ENCODE data around the gene C3orf52.

The C3orf52 gene

GRCh38 chr3:112132975-112133448, 46.8 kb downstream of the C3orf52 start, which contains the start of gene GCSAM:
Gene GCSAM, minus strand, starts transcription at chr3:112133248. Its CDS starts 128 bp downstream, at chr3:112133120.
- H2AFZ ChIP-seq (ENCODE audit: low read depth, low read length) = no peak within 1 kb of the TSS
- H3K4me1 ChIP-seq (ENCODE audit: insufficient read depth, low read length) = no peaks in the 10 kb centered on the region
- H3K4me2 ChIP-seq (ENCODE audit: insufficient read depth, low read length) = no peak within 1 kb of the TSS
- ATAC-seq (ENCODE audit: insufficient read depth, low read depth) (no peak), DNase-seq (no peak)
- no peaks in the 10 kb centered on the region for H4K20me1 ChIP-seq (ENCODE audit: insufficient read depth, low read length)
- TF ChIP-seq EZH2 (IDR thresholded peaks at IDR 0.05; ENCODE audit: borderline replicate concordance, low read depth, low read length, severe bottlenecking) = no peak
- H3K9me3 ChIP-seq (ENCODE audit: insufficient read depth, low read length, severe bottlenecking) = no peaks in the 10 kb centered on the region
- H3K27ac ChIP-seq (ENCODE audit: low read length) = no peak within 1 kb of the TSS
- H3K36me3 ChIP-seq (ENCODE audit: insufficient read depth, low read length) = no peaks in the 10 kb centered on the region
- H3K9ac ChIP-seq (ENCODE audit: low read depth, low read length) = no peak within 1 kb of the TSS
- H3K27me3 ChIP-seq (ENCODE audit: insufficient read depth, low read length, poor library complexity) = peaks cover 4% of the 10 kb centered on the region
- no peaks in the 10 kb centered on the region for H3K79me2 ChIP-seq (ENCODE audit: insufficient read depth, low read length)
- H3K4me3 ChIP-seq (ENCODE audit: low read depth in 1 of 2, low read length in 2 of 2) = no peak within 1 kb of the TSS

GRCh38 chr3:112133626-112134334, 47.6 kb downstream of the C3orf52 start:
- DNase-seq = no peak
- Histone ChIP-seq H3K9ac (ENCODE audit: low read depth, low read length) (no peak overlapping the region), H3K9me3 (ENCODE audit: insufficient read depth, low read length, severe bottlenecking) (no peaks in the 10 kb centered on the region), H3K4me1 (ENCODE audit: insufficient read depth, low read length) (no peaks in the 10 kb centered on the region), H4K20me1 (ENCODE audit: insufficient read depth, low read length) (no peaks in the 10 kb centered on the region), H2AFZ (ENCODE audit: low read depth, low read length) (no peak overlapping the region), H3K4me3 (ENCODE audit: low read depth in 1 of 2, low read length in 2 of 2) (no peak overlapping the region), H3K4me2 (ENCODE audit: insufficient read depth, low read length) (no peak overlapping the region), H3K27me3 (ENCODE audit: insufficient read depth, low read length, poor library complexity) (peaks cover 4% of the 10 kb centered on the region), H3K27ac (ENCODE audit: low read length) (no peak overlapping the region), H3K36me3 (ENCODE audit: insufficient read depth, low read length) (no peaks in the 10 kb centered on the region), H3K79me2 (ENCODE audit: insufficient read depth, low read length) (no peaks in the 10 kb centered on the region)
- TF ChIP-seq, protein P1, sequence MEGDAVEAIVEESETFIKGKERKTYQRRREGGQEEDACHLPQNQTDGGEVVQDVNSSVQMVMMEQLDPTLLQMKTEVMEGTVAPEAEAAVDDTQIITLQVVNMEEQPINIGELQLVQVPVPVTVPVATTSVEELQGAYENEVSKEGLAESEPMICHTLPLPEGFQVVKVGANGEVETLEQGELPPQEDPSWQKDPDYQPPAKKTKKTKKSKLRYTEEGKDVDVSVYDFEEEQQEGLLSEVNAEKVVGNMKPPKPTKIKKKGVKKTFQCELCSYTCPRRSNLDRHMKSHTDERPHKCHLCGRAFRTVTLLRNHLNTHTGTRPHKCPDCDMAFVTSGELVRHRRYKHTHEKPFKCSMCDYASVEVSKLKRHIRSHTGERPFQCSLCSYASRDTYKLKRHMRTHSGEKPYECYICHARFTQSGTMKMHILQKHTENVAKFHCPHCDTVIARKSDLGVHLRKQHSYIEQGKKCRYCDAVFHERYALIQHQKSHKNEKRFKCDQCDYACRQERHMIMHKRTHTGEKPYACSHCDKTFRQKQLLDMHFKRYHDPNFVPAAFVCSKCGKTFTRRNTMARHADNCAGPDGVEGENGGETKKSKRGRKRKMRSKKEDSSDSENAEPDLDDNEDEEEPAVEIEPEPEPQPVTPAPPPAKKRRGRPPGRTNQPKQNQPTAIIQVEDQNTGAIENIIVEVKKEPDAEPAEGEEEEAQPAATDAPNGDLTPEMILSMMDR (IDR thresholded peaks at IDR 0.05; ENCODE audit: borderline replicate concordance, extremely low read depth, low read length, poor library complexity, severe bottlenecking) = no peak
- TF ChIP-seq EZH2 (IDR thresholded peaks at IDR 0.05; ENCODE audit: borderline replicate concordance, low read depth, low read length, severe bottlenecking) = no peak
- ATAC-seq (ENCODE audit: insufficient read depth, low read depth) = no peak

GRCh38 chr3:112134335-112135124, 48.3 kb downstream of the C3orf52 start:
- H3K4me3 ChIP-seq (ENCODE audit: low read depth in 1 of 2, low read length in 2 of 2) = no peak overlapping the region
- no peak for TF ChIP-seq EZH2 (IDR thresholded peaks at IDR 0.05; ENCODE audit: borderline replicate concordance, low read depth, low read length, severe bottlenecking)
- TF ChIP-seq, protein P1 (IDR thresholded peaks at IDR 0.05; ENCODE audit: borderline replicate concordance, extremely low read depth, low read length, poor library complexity, severe bottlenecking) = no peak
- H3K4me2 ChIP-seq (ENCODE audit: insufficient read depth, low read length) = no peak overlapping the region
- no peaks in the 10 kb centered on the region for H3K36me3 ChIP-seq (ENCODE audit: insufficient read depth, low read length)
- no peak overlapping the region for H3K27ac ChIP-seq (ENCODE audit: low read length)
- DNase-seq (no peak), ATAC-seq (ENCODE audit: insufficient read depth, low read depth) (no peak)
- no peaks in the 10 kb centered on the region for H3K79me2 ChIP-seq (ENCODE audit: insufficient read depth, low read length)
- no peaks in the 10 kb centered on the region for H3K4me1 ChIP-seq (ENCODE audit: insufficient read depth, low read length)
- H3K9me3 ChIP-seq (ENCODE audit: insufficient read depth, low read length, severe bottlenecking) = no peaks in the 10 kb centered on the region
- no peaks in the 10 kb centered on the region for H4K20me1 ChIP-seq (ENCODE audit: insufficient read depth, low read length)
- H2AFZ ChIP-seq (ENCODE audit: low read depth, low read length) = no peak overlapping the region
- H3K27me3 ChIP-seq (ENCODE audit: insufficient read depth, low read length, poor library complexity) = peaks cover 4% of the 10 kb centered on the region
- H3K9ac ChIP-seq (ENCODE audit: low read depth, low read length) = no peak overlapping the region

GRCh38 chr3:112136046-112136445, 49.9 kb downstream of the C3orf52 start:
- Histone ChIP-seq H3K9me3 (ENCODE audit: insufficient read depth, low read length, severe bottlenecking) (no peaks in the 10 kb centered on the region), H3K4me1 (ENCODE audit: insufficient read depth, low read length) (no peaks in the 10 kb centered on the region), H3K4me2 (ENCODE audit: insufficient read depth, low read length) (no peak overlapping the region), H3K9ac (ENCODE audit: low read depth, low read length) (no peak overlapping the region), H2AFZ (ENCODE audit: low read depth, low read length) (no peak overlapping the region), H4K20me1 (ENCODE audit: insufficient read depth, low read length) (no peaks in the 10 kb centered on the region), H3K79me2 (ENCODE audit: insufficient read depth, low read length) (no peaks in the 10 kb centered on the region), H3K27me3 (ENCODE audit: insufficient read depth, low read length, poor library complexity) (peaks cover 4% of the 10 kb centered on the region), H3K4me3 (ENCODE audit: low read depth in 1 of 2, low read length in 2 of 2) (no peak overlapping the region), H3K27ac (ENCODE audit: low read length) (no peak overlapping the region), H3K36me3 (ENCODE audit: insufficient read depth, low read length) (no peaks in the 10 kb centered on the region)
- TF ChIP-seq, protein P1 (IDR thresholded peaks at IDR 0.05; ENCODE audit: borderline replicate concordance, extremely low read depth, low read length, poor library complexity, severe bottlenecking) = no peak
- TF ChIP-seq EZH2 (IDR thresholded peaks at IDR 0.05; ENCODE audit: borderline replicate concordance, low read depth, low read length, severe bottlenecking) = no peak
- ATAC-seq (ENCODE audit: insufficient read depth, low read depth) (no peak), DNase-seq (no peak)
